ENCODE results near the gene FOXK1.
"Not testable (repeated sequence)": the region's sequence is repeated elsewhere in the genome, so short reads cannot be mapped to it uniquely, and the experiment has no call there.

The FOXK1 gene

DNA sequence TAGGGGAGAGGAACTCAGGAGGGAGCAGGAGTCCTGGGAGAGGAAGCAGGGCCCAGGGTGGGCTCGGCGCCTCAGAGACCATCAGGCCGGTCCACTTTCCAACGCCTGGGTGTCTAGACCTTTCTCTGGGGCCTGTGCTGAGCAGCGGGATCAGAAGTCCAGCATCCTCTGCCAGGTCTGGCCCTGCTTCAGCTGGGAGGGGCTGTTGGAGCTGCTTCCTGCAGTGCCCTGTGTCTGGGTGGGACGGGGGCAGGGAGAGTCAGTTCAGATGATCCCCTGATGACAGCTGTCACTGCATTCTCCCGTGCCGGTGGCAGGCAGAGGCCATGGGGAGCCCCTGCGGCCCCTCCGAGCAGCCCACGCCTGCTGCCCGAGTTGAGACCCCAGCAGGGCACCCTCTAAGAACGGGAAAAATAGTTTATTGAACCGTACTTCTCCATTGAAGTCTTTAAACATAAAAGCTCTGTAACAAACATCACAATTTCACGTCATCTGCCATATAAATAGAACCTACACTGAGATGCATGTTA, 116.7 kb downstream of the FOXK1 start:
- H3K36me3 Mint-ChIP-seq (ENCODE audit: low read depth), result peaks cover 4% of the 10 kb centered on the region

DNA sequence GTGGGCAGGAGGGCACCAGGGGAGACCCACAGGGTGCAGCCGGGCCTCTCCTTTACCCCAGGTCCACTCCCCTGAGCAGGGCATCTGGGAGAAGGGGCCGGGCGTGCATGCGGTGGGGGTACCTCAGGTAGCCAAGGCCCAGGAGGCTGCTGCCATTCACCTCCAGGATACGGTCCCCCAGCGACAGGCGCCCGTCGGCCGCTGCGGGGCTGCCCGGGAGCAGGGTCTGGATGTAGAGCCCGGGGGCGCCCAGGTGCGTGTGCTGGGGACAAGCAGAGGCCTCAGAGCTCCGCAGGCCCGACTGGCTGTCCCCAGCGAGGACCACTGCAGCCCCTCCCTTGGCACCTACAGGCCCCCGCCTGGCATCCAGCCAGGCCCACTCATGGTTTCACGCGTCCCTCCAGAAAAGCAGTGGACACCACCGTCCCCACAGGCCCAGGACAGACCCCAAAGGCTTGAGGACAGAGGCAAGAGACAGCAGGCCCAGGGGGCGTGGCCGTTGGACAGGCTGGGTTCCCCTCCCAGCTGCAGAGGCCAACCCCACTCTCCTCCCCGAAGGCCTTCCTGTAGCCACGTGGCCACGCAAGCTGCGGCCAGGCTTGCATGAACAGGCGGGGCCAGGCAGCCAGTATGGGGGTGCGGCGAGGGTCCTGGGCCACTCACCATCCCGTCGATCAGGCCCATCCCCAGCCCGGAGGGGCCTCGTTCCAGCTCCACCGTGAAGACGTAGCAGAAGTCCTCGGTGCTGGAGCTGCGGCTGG, 117.6 kb downstream of the FOXK1 start:
- no peaks in the 10 kb centered on the region for H3K27me3 Mint-ChIP-seq (ENCODE audit: low read depth)
- peaks cover 1% of the 10 kb centered on the region for H3K36me3 Mint-ChIP-seq (ENCODE audit: low read depth)
- H3K27ac Mint-ChIP-seq, result no peak overlapping the region

More for the DNA sequence above, 116.7 kb downstream of the FOXK1 start:
- Mint-ChIP-seq H3K27ac (peak overlapping the region; percentile 19), H3K27me3 (ENCODE audit: low read depth) (no peaks in the 10 kb centered on the region), H3K4me1 (ENCODE audit: low read depth) (no peaks in the 10 kb centered on the region), H3K9me3 (no peaks in the 10 kb centered on the region), H3K4me3 (no peak overlapping the region)

DNA sequence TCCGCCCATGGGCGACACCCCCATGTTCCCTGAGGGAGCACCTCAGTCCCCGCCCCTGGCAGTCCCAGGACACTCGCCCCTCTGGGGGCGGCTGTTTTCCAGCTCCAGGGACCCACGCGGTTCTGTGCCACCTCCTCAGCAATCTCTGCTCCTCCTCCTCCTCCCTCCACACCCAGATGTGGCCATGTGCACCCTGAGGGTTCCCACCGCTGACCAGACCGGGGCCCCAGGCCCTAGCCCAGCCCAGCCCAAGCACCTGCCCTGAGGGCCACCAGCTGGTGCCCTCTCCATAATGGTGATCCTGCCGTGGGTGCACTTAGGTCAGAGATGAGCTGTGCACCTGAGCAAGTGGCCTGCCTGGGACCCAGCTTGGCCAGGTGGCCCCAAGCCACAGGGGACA, 118.4 kb downstream of the FOXK1 start:
- Mint-ChIP-seq H3K4me1 (ENCODE audit: low read depth) (no peaks in the 10 kb centered on the region), H3K27ac (no peak overlapping the region), H3K36me3 (ENCODE audit: low read depth) (peaks cover 1% of the 10 kb centered on the region), H3K4me3 (no peak overlapping the region), H3K27me3 (ENCODE audit: low read depth) (no peaks in the 10 kb centered on the region), H3K9me3 (no peaks in the 10 kb centered on the region)

More for the DNA sequence above, 117.6 kb downstream of the FOXK1 start:
- H3K9me3 Mint-ChIP-seq, result no peaks in the 10 kb centered on the region
- H3K4me3 Mint-ChIP-seq, result no peak overlapping the region
- no peaks in the 10 kb centered on the region for H3K4me1 Mint-ChIP-seq (ENCODE audit: low read depth)

DNA sequence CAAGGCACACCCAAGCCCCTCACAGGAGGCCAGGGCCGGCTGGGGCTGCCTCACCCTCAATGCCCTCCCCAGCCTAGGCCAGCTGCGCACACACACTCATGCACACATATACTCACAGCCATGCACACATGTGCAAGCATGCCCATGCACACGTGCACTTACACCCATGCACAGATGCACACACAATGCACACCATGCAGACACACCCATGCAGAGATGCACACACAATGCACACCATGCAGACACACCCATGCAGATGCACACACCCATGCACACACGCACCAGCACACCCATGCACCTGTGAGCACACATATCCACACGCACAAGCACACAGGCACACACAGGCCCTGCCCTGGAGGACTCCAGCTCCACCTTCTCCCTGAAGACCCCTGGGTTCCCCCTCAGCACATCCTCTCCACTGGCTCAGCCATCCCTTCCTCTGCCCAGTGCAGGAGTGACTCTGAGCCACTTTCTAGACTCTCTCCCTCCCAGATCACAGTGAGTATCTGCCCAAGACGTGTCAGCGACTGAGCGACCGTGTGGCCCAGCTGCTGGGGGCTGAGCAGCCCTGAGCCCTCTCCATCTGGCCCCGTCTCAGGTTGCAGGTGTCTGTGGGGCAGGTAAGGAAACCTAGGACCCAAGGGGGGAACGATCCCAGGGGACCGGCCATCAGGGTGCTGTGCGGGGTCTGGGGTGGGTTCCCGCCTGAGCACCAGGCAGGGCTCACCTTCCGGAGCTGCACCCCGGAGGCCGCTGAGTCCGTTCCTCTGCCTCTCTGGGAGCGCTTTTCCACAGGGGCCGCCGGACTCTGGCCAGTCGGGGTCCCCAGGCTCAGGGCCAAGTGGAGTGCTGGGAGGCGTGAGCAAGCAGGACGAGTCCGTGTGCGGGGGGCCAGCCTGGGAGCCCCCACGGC, 119.1 kb downstream of the FOXK1 start:
- H3K9me3 Mint-ChIP-seq, result no peaks in the 10 kb centered on the region
- no peak overlapping the region for H3K27ac Mint-ChIP-seq
- H3K36me3 Mint-ChIP-seq (ENCODE audit: low read depth), result no peaks in the 10 kb centered on the region
- no peak overlapping the region for H3K4me3 Mint-ChIP-seq
- no peaks in the 10 kb centered on the region for H3K27me3 Mint-ChIP-seq (ENCODE audit: low read depth)
- no peaks in the 10 kb centered on the region for H3K4me1 Mint-ChIP-seq (ENCODE audit: low read depth)

DNA sequence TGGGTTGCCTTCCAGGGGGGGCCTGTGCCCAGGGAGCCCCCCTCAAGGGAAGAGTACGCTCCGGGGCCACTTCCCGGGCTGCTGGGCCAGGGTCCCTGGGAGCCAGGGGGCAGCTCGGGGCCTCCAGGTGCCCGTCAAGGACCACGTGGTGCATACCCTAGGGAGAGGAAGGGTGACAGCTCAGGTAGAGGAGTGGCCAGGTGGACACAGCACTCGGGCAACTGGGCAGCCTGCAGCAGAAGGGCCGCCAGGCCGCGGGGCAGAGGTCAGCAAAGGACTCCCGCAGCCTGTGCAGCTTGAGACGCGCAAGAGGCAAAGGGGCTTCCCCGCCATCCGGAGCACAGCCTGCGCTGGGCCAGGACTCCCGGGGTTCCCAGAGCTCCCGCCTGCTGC, 119.7 kb downstream of the FOXK1 start:
- Mint-ChIP-seq H3K36me3 (ENCODE audit: low read depth) (no peaks in the 10 kb centered on the region), H3K27ac (no peak overlapping the region), H3K4me1 (ENCODE audit: low read depth) (no peaks in the 10 kb centered on the region), H3K4me3 (no peak overlapping the region), H3K27me3 (ENCODE audit: low read depth) (peaks cover 4% of the 10 kb centered on the region), H3K9me3 (no peaks in the 10 kb centered on the region)

DNA sequence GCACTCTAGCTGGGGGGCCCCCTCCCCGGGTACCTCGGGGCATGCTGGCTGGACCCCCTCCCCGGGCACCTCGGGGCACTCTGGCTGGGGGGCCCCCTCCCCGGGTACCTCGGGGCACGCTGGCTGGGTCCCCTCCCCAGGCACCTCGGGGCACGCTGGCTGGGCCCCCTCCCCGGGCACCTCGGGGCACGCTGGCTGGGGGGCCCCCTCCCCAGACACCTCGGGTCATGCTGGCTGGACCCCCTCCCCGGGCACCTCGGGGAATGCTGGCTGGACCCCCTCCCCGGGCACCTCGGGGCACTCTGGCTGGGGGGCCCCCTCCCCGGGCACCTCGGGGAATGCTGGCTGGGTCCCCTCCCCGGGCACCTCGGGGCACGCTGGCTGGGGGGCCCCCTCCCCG, 120.5 kb downstream of the FOXK1 start:
- H3K36me3 Mint-ChIP-seq (ENCODE audit: low read depth); H3K27ac Mint-ChIP-seq; H3K9me3 Mint-ChIP-seq; H3K4me3 Mint-ChIP-seq; H3K27me3 Mint-ChIP-seq (ENCODE audit: low read depth); H3K4me1 Mint-ChIP-seq (ENCODE audit: low read depth): not testable (repeated sequence)

DNA sequence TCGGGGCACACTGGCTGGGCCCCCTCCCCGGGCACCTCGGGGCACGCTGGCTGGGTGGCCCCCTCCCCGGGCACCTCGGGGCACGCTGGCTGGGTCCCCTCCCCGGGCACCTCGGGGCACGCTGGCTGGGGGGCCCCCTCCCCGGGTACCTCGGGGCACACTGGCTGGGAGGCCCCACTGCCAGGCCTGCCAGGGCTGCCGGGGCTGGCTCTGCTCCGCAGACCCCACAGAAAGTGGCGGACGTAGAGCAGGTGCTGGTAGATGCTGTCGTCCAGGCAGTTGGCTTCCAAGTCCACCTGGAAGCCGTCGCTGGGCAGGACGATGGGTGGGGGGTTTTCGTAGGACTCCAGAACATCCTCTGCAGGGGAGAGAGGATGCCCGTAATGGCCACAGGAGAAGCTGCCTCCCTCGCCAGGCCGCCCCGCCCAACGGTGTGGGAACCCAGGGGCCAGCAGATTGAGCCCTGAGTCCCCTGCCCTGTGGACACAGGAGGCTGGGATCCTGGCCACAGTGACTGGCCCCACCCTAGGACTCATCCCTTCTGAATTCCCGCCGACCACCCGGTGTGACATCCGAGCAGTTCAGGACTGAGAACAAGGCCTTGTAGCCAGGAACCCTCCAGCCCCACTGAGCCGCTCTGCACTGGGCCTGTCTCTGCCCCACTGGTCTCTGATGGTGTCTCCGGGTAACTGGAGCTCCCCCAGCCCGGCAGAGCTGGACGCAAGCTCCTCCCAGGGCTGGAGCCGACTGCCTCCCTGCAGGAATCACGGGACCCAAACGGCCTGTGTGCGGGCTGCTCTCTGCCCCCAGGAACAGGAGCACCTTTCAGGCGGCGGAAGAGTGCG, 121.5 kb downstream of the FOXK1 start:
- Mint-ChIP-seq H3K4me3 (no peak overlapping the region), H3K4me1 (ENCODE audit: low read depth) (no peaks in the 10 kb centered on the region), H3K27me3 (ENCODE audit: low read depth) (peaks cover 18% of the 10 kb centered on the region), H3K9me3 (no peaks in the 10 kb centered on the region), H3K27ac (no peak overlapping the region), H3K36me3 (ENCODE audit: low read depth) (no peaks in the 10 kb centered on the region)

DNA sequence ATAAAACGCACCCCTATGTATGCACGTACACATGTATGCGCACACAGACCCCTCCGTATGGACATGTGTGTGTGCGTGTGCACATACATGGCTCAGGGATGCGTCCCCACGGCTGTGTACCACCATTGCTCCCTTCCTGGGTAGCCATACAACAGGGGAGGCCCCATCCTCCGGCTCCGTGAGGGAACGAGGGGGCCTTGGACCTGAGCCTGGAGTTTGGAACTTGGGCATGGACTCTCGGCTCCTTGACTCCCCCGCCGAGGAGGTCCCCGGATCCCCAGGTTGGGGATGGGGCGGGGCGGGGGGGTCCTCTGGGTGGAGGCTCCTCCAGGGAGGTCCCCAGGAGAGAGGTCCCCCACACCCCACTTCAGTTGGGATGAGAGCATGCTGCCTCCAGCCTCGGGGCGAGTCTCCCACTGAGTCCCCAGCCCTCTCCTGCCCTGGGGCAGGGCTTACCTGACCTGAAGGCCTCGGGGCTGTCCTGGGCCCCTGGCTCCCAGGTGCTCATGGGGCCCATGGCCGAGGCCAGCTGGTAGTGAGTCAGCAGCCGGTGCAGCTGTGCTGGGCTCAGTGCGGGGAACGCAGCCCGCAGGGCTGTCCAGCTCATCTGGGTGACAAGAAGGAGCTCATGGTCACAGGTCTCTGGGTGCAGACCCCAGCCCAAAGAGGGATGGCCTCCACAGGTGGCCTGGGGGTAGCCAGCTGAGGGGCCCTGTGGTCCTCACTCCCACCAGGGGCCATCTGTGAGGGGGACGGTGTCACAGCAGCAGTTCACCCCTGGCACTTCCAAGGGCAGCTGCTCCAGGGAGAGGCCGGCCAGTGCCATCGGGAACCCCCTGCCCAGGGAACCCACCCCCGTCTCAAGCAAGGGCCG, 123.3 kb downstream of the FOXK1 start:
- Mint-ChIP-seq H3K9me3 (no peaks in the 10 kb centered on the region), H3K27ac (no peak overlapping the region), H3K4me1 (ENCODE audit: low read depth) (peaks cover 3% of the 10 kb centered on the region), H3K36me3 (ENCODE audit: low read depth) (no peaks in the 10 kb centered on the region), H3K27me3 (ENCODE audit: low read depth) (peaks cover 26% of the 10 kb centered on the region), H3K4me3 (no peak overlapping the region)

DNA sequence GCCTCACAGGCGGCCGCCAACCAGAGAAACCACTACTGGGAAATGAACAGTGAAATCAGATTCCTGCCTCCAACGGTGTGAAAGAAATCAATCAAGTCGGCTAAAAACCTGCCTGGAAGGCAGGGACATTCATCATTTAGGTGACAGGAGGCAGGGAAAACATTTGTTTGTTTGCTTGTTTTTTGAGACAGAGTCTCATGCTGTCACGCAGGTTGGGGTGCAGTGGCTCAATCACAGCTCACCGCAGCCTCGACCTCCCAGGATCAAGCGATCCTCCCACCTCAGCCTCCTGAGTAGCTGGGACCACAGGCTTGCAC, 123.8 kb downstream of the FOXK1 start:
- H3K4me3 Mint-ChIP-seq, result no peak overlapping the region
- no peaks in the 10 kb centered on the region for H3K36me3 Mint-ChIP-seq (ENCODE audit: low read depth)
- H3K4me1 Mint-ChIP-seq (ENCODE audit: low read depth), result peaks cover 4% of the 10 kb centered on the region
- H3K27me3 Mint-ChIP-seq (ENCODE audit: low read depth), result peaks cover 28% of the 10 kb centered on the region
- no peaks in the 10 kb centered on the region for H3K9me3 Mint-ChIP-seq
- H3K27ac Mint-ChIP-seq, result no peak overlapping the region

DNA sequence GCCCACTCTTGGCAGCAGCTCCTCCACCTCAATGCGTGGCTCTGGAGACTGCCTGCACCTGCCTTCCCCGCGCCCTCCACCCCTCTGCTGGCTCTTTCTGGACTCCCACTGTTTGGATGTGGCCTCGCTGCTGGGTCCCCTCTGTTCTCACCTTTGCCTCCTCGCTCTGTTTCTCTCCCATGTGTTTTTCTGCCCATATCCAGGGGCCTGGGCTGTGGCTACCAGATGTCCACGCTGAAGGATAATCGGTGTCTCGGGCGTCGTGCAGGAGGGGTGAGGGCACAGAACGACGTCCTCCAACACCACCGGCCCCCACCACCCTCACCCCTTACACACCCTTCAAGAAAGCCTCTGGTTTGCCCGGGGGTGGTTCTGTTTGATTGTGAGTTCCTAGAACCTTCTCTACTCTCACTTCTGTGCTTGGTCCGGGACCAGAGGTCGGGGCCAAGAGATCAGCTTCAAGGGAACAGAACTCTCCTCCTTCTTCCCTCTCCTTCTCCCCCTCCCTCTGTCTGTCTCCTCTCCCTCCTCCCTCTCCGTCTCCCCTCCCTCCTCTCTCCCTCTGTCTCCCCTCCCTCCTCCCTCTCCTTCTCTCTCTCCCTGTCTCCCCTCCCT, 125.0 kb downstream of the FOXK1 start:
- Mint-ChIP-seq H3K27ac (no peak overlapping the region), H3K9me3 (no peaks in the 10 kb centered on the region), H3K4me1 (ENCODE audit: low read depth) (peaks cover 4% of the 10 kb centered on the region), H3K36me3 (ENCODE audit: low read depth) (no peaks in the 10 kb centered on the region), H3K27me3 (ENCODE audit: low read depth) (peaks cover 28% of the 10 kb centered on the region), H3K4me3 (no peak overlapping the region)

DNA sequence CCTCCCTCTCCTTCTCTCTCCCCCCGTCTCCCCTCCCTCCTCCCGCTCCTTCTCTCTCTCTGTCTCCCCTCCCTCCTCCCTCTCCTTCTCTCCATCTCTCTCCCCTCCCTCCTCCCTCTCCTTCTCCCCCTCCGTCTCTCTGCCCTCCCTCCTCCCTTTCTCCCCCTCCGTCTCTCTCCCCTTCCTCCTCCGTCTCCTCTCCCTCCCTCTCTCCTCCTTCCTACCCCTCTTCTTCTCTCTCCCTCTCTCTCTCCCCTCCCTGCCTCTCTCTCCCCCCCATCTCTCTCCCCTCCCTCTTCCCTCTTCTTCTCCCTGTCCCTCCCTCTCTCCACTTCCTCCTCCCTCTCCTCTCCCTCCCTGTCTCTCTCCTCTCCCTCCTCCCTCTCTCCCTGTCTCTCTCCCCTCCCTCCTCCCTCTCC, 125.5 kb downstream of the FOXK1 start:
- H3K4me1 Mint-ChIP-seq (ENCODE audit: low read depth), result peaks cover 4% of the 10 kb centered on the region
- H3K27me3 Mint-ChIP-seq (ENCODE audit: low read depth), result peaks cover 30% of the 10 kb centered on the region
- no peak overlapping the region for H3K4me3 Mint-ChIP-seq
- peaks cover 2% of the 10 kb centered on the region for H3K9me3 Mint-ChIP-seq
- H3K36me3 Mint-ChIP-seq (ENCODE audit: low read depth), result no peaks in the 10 kb centered on the region
- no peak overlapping the region for H3K27ac Mint-ChIP-seq

DNA sequence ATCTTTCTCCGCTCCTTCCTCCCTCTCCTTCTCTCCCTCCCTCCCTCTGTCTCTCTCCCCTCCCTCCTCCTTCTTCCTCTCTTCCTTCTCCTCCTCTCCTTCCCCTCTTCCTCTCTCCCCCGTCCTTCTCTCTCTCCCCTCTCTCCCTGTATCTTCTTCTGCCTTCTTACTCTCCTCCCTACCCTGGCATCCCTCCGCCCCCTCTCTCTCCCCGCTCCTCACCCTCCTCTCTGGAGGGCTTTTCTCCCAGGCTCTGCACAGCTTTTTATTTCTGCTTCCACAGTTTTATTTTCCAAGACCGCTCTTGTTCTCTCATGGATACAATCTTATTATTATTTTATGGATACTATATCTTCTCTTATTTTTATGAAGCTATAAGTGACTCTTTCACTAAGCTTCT, 125.9 kb downstream of the FOXK1 start:
- H3K36me3 Mint-ChIP-seq (ENCODE audit: low read depth), result no peaks in the 10 kb centered on the region
- peaks cover 34% of the 10 kb centered on the region for H3K27me3 Mint-ChIP-seq (ENCODE audit: low read depth)
- no peak overlapping the region for H3K27ac Mint-ChIP-seq
- H3K4me3 Mint-ChIP-seq, result no peak overlapping the region
- H3K4me1 Mint-ChIP-seq (ENCODE audit: low read depth), result peaks cover 4% of the 10 kb centered on the region
- H3K9me3 Mint-ChIP-seq, result peaks cover 6% of the 10 kb centered on the region

DNA sequence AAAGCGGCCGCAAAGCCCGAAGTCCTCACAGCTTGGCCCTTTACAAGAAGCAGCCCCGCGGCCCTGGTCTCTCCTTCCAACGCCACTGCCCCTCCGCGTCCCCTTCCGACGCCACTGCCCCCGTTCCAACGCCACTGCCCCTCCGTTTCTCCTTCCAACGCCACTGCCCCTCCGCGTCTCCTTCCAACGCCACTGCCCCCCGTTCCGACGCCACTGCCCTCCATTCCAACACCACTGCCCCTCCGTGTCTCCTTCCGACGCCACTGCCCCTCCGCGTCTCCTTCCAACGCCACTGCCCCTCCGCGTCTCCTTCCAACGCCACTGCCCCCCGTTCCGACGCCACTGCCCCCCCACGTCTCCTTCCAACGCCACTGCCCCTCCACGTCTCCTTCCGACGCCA, 126.5 kb downstream of the FOXK1 start:
- Mint-ChIP-seq H3K36me3 (ENCODE audit: low read depth) (no peaks in the 10 kb centered on the region), H3K27ac (no peak overlapping the region), H3K27me3 (ENCODE audit: low read depth) (peaks cover 39% of the 10 kb centered on the region), H3K9me3 (peaks cover 11% of the 10 kb centered on the region), H3K4me1 (ENCODE audit: low read depth) (peaks cover 4% of the 10 kb centered on the region), H3K4me3 (no peak overlapping the region)
